ENCODE measurements around the gene RHBDD3.

DNA sequence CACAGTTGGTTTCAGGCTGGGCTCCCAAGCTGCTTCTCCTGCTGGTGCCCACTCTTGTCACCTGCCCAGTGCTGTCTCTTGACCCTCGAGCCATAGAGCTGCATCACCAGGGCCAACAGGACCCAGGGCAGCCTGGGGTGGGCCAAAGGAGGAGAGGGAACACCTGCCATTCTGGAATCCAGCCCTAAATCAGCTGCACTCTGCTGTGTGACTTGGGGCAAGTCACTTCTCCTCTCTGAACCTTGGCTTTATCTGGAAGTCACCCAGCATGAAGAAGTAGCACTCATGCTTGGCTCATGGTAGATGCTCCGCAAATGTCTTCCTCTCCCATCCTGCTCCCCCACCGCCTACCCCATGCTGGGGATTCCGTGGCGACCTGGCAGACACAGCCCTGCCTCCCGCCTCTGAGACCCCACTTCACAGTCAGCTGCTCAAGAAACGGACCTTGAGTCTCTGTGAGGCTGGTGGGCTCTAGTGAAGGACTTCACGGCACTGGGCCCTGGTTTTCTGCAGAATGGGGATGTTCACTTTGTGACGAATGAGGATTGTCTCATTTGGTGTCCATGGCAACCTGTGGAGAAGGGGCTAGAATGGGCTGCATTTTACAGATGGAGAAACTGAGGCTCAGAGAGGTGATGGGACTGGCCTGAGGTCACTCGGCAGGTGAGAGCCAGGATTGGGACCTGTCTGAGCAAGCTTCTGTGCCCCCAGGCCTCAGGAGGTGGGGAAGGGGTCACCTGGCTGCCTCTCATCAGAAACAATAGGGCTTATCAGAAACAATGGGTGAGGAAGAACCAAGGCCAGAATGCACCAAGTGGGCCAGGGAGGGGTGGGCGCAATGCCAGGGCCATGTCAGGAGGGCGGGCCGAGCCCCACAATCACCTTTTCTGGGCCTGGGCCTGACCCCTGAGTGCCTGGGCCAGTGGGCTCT is 49.7 kb downstream of the RHBDD3 start:
- TF ChIP-seq, protein P1, sequence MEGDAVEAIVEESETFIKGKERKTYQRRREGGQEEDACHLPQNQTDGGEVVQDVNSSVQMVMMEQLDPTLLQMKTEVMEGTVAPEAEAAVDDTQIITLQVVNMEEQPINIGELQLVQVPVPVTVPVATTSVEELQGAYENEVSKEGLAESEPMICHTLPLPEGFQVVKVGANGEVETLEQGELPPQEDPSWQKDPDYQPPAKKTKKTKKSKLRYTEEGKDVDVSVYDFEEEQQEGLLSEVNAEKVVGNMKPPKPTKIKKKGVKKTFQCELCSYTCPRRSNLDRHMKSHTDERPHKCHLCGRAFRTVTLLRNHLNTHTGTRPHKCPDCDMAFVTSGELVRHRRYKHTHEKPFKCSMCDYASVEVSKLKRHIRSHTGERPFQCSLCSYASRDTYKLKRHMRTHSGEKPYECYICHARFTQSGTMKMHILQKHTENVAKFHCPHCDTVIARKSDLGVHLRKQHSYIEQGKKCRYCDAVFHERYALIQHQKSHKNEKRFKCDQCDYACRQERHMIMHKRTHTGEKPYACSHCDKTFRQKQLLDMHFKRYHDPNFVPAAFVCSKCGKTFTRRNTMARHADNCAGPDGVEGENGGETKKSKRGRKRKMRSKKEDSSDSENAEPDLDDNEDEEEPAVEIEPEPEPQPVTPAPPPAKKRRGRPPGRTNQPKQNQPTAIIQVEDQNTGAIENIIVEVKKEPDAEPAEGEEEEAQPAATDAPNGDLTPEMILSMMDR (IDR thresholded peaks at IDR 0.05 in 4 of 5, conservative IDR thresholded peaks at IDR 0.05 in 1 of 5) = no peak
- TF ChIP-seq POLR2A (IDR thresholded peaks at IDR 0.05) = no peak
